Mesothelial cell of epicardium (in vitro differentiated cells): Measurements from ENCODE around the gene FAM111B. TPM values are rescaled to one million over a fixed set of nuclear protein-coding genes. Genes with fewer than 3 reads are reported as not detected.

ENCODE experiments used
- DNase-seq, 2 experiments: peaks; one replicate each; pipeline ENCODE4 v3.0.0; 2021; ENCODE audit warnings: low spot score in 2 of 2; ENCODE audit not compliant: unreplicated experiment in 2 of 2
- H3K27ac Mint-ChIP-seq: 2 replicates; pipeline ENCODE4 v1.8.0; 2021; ENCODE audit warnings: mixed read lengths
- H3K27me3 Mint-ChIP-seq: 2 replicates; pipeline ENCODE4 v1.8.0; 2021; ENCODE audit warnings: low read depth, mixed read lengths
- H3K36me3 Mint-ChIP-seq: 2 replicates; pipeline ENCODE4 v1.8.0; 2021; ENCODE audit warnings: mixed read lengths
- H3K4me1 Mint-ChIP-seq: 2 replicates; pipeline ENCODE4 v1.8.0; 2021; ENCODE audit warnings: mixed read lengths
- H3K4me3 Mint-ChIP-seq: 2 replicates; pipeline ENCODE4 v1.8.0; 2021; ENCODE audit warnings: mild to moderate bottlenecking, moderate library complexity, mixed read lengths
- H3K9me3 Mint-ChIP-seq: 2 replicates; pipeline ENCODE4 v1.8.0; 2021; ENCODE audit warnings: mixed read lengths
- CTCF ChIP-seq: fragments of 200-600 bp; sonication (generic); IDR thresholded peaks from one replicate; pipeline ENCODE4 v1.5.0; 2021; ENCODE audit warnings: antibody characterized with exemption; ENCODE audit not compliant: unreplicated experiment
- total RNA-seq: library from RNA; stranded (reverse); gene quantifications from 3 replicates; pipeline ENCODE4 v1.2.1, GENCODE V29; 2021

FAM111B gene
- total RNA-seq, 1 donor from 2014 or later, result 6.9 TPM

- Mint-ChIP-seq H3K27ac (no peak overlapping the region), H3K36me3 (peaks cover 26% of the 10 kb centered on the region), H3K4me1 (no peaks in the 10 kb centered on the region), H3K9me3 (no peaks in the 10 kb centered on the region), H3K4me3 (no peak overlapping the region), H3K27me3 (no peaks in the 10 kb centered on the region)
- no peak for DNase-seq
- no peak for TF ChIP-seq CTCF
These were observed 45.4 kb downstream of the FAM111B start for GRCh38 chr11:59152312-59152951.

- H3K27ac Mint-ChIP-seq, result no peak overlapping the region
- H3K27me3 Mint-ChIP-seq, result peaks cover 1% of the 10 kb centered on the region
- no peaks in the 10 kb centered on the region for H3K9me3 Mint-ChIP-seq
- peaks cover 20% of the 10 kb centered on the region for H3K36me3 Mint-ChIP-seq
- no peak overlapping the region for H3K4me3 Mint-ChIP-seq
- DNase-seq, result no peak
- H3K4me1 Mint-ChIP-seq, result no peaks in the 10 kb centered on the region
- no peak for TF ChIP-seq CTCF
These were observed 47.6 kb downstream of the FAM111B start for GRCh38 chr11:59154610-59155009.

GRCh38 chr11:59157433-59157832 is 50.4 kb downstream of the FAM111B start:
- H3K4me1 Mint-ChIP-seq, result no peaks in the 10 kb centered on the region
- H3K4me3 Mint-ChIP-seq, result no peak overlapping the region
- H3K9me3 Mint-ChIP-seq, result no peaks in the 10 kb centered on the region
- no peak for TF ChIP-seq CTCF
- no peak for DNase-seq
- H3K27ac Mint-ChIP-seq, result no peak overlapping the region
- H3K36me3 Mint-ChIP-seq, result peaks cover 6% of the 10 kb centered on the region
- H3K27me3 Mint-ChIP-seq, result peaks cover 16% of the 10 kb centered on the region

GRCh38 chr11:59158206-59159068 is 51.4 kb downstream of the FAM111B start:
- Mint-ChIP-seq H3K27ac (no peak overlapping the region), H3K9me3 (no peaks in the 10 kb centered on the region), H3K4me1 (no peaks in the 10 kb centered on the region), H3K36me3 (no peaks in the 10 kb centered on the region), H3K4me3 (no peak overlapping the region), H3K27me3 (peaks cover 20% of the 10 kb centered on the region)
- peak in 1 of 2 experiments; percentile 56 for DNase-seq
- TF ChIP-seq CTCF, result peak; percentile 67

GRCh38 chr11:59164028-59164427 is 57.0 kb downstream of the FAM111B start:
- Mint-ChIP-seq H3K4me1 (no peaks in the 10 kb centered on the region), H3K27ac (no peak overlapping the region), H3K36me3 (no peaks in the 10 kb centered on the region), H3K9me3 (no peaks in the 10 kb centered on the region), H3K4me3 (no peak overlapping the region), H3K27me3 (peaks cover 43% of the 10 kb centered on the region)
- no peak for DNase-seq
- no peak for TF ChIP-seq CTCF
